ENCODE results near the gene FGD2.

GRCh38 chr6:37010402-37010892 lies 5.0 kb downstream of the FGD2 start:
- TF ChIP-seq PPARA (CRISPR knock-in tag; IDR thresholded peaks at IDR 0.05; ENCODE audit: borderline replicate concordance) (no peak), SNAI2 (CRISPR knock-in tag; IDR thresholded peaks at IDR 0.05) (no peak), ZNF70 (CRISPR knock-in tag; IDR thresholded peaks at IDR 0.05) (no peak), ZFP30 (CRISPR knock-in tag; IDR thresholded peaks at IDR 0.05) (no peak), TSHZ2 (CRISPR knock-in tag; IDR thresholded peaks at IDR 0.05) (no peak), ZC3H10 (CRISPR knock-in tag; IDR thresholded peaks at IDR 0.05) (no peak), ARNTL (CRISPR knock-in tag; IDR thresholded peaks at IDR 0.05; ENCODE audit: borderline replicate concordance, low read depth) (no peak), OSR1 (CRISPR knock-in tag; IDR thresholded peaks at IDR 0.05) (no peak), RARB (CRISPR knock-in tag; IDR thresholded peaks at IDR 0.05) (no peak), PATZ1 (CRISPR knock-in tag; IDR thresholded peaks at IDR 0.05; ENCODE audit: borderline replicate concordance) (no peak), ZNF8 (CRISPR knock-in tag; IDR thresholded peaks at IDR 0.05) (no peak), CSDC2 (CRISPR knock-in tag; IDR thresholded peaks at IDR 0.05) (no peak)
